Epithelial cell of proximal tubule (primary cell): Measurements from ENCODE around the gene E2F2. TPM values are rescaled to one million over a fixed set of nuclear protein-coding genes. Genes with fewer than 3 reads are reported as not detected.
"Not testable (repeated sequence)": the region's sequence is repeated elsewhere in the genome, so short reads cannot be mapped to it uniquely, and the experiment has no call there.

Source experiments
- DNase-seq: peaks from one replicate; pipeline ENCODE4 v3.0.0-alpha.2; 2011; ENCODE audit warnings: low read depth
- H3K4me3 ChIP-seq: 2 replicates; pipeline ENCODE4 v1.5.1; 2011; ENCODE audit warnings: low read depth, mild to moderate bottlenecking, low read length
- total RNA-seq: library from RNA; depleted of rRNA; stranded (reverse); fragments of >200 nt; gene quantifications from 2 replicates; pipeline ENCODE4 v1.2.3, GENCODE V29; 2015
- TF ChIP-seq, protein P1 (sequence below): conservative IDR thresholded peaks from 2 replicates; pipeline ENCODE4 v1.5.1; 2012; ENCODE audit warnings: low read depth, mild to moderate bottlenecking, low read length

E2F2 gene
- total RNA-seq, 1 donor from 2014 or later = 4.0 TPM

DNA sequence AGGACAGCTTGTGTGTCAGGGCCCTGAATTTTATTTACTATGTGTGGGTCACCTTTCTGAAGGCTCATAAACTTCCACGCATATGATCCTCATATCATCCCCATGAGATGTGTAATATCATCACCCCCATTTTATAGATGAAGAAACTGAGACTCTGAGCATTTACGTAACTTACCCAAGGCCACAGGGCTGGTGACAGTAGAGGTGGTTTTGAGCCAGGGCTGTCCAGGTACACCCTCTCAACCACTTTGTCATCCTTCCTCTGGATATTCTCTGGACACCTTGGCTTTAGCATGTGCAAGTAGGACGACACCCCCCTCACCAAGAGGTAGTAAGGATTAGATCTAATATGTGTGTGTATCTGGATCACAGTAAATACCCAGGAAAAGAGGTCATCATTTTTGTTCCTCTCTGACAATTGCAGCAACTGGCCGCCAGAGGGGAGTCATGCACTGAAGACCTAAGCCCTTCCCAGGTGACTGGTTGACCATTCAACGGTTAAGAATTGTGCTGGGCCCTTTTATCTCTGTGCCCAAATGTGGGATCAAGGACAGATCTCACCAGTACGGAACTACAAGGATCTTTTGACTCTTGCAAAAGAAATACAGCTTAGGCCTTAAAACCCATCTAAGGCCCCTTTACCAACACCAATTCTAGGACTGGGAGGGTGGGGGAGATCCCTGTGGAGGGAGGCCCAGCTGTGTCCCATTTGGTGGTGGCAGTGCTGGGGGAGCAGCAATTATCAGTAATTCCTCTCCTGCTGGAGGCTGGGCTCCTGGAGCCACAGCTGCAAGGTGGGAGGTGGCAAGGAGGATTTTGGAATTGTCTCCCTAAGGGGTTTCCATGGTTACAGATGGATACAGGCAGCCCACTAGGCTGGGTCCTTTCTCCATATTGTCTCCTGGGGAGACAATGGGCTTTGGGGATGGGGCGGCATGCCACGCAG, 13.7 kb upstream of the E2F2 start:
- H3K4me3 ChIP-seq = no peak overlapping the region
- DNase-seq = no peak
- TF ChIP-seq, protein P1, sequence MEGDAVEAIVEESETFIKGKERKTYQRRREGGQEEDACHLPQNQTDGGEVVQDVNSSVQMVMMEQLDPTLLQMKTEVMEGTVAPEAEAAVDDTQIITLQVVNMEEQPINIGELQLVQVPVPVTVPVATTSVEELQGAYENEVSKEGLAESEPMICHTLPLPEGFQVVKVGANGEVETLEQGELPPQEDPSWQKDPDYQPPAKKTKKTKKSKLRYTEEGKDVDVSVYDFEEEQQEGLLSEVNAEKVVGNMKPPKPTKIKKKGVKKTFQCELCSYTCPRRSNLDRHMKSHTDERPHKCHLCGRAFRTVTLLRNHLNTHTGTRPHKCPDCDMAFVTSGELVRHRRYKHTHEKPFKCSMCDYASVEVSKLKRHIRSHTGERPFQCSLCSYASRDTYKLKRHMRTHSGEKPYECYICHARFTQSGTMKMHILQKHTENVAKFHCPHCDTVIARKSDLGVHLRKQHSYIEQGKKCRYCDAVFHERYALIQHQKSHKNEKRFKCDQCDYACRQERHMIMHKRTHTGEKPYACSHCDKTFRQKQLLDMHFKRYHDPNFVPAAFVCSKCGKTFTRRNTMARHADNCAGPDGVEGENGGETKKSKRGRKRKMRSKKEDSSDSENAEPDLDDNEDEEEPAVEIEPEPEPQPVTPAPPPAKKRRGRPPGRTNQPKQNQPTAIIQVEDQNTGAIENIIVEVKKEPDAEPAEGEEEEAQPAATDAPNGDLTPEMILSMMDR = peak; percentile 95

DNA sequence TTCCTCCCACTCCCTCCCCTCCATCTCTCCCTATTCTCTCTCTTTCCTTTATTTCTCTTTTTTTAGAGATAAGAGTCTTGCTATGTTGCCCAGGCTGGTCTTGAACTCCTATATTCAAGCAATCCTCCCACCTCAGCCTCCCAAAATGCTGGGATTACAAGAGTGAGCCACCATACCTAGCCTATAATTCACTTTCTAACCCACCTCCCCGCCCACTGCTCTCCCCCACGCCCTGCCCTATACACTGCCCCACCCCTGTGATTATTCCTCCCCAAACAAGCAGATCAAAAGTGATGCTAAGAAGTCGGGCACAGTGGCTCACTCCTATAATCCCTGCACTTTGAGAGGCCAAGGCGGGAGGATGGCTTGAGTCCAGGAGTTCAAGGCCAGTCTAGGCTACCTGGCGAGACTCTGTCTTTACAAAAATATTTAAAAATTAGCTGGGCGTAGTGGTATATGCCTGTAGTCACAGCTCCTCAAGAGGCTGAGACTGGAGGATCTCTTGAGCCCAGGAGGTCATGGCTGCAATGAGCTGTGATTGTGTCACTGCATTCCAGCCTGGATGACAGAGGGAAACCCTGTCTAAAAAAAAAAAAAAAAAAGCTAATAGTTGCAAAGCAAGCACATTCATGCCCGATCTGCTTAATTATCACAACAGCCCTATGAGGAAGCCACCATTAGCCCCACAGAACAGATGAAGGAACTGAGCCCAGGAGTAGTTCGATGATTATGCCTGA, 12.8 kb upstream of the E2F2 start:
- no peak overlapping the region for H3K4me3 ChIP-seq
- TF ChIP-seq, protein P1 = no peak
- DNase-seq = no peak

DNA sequence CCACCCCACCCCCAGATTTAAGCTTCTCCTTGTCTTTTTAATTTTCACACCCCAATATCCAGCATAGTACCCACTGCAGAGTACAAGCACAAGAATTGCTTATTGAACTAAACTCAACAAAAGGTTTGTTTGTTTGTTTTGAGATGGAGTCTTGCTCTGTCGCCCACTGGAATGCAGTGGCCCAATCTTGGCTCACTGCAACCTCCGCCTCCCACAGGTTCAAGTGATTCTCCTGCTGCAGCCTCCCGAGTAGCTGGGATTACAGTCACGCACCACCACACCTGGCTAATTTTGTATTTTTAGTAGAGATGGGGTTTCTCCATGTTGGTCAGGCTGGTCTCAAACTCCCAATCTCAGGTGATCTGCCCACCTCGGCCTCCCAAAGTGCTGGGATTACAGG, 11.9 kb upstream of the E2F2 start:
- DNase-seq, H3K4me3 ChIP-seq: not testable (repeated sequence)

DNA sequence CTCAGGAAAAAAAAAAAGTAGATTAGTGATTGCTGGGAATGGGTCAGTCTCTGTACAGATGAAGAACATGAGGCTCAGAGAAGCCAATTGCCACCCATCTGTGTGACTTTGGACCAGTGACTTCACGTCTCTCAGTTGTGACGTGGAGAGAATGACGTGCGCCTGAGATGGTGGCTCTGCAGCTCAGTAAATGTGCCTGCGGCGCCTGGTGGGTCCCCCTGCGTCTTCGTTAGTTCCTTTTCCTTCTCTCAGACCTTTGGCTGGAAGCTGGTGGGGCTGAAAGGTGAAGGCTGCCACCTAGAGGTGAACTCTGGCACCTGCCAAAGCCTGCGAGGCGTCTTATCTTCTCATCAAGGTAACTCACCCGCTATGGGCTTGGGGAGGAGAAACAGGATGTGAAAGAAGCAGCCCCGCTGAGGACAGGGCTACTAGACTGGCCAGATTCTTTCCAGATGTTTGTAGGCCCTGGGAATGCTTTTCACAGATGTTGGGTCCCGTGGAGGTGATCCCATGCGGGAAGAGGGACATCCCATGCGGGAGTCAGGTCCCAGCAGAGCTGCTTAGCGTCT, 8.7 kb upstream of the E2F2 start:
- TF ChIP-seq, protein P1 = peak; percentile 98
- peak; percentile 50 for DNase-seq
- H3K4me3 ChIP-seq = peak overlapping the region; percentile 6

DNA sequence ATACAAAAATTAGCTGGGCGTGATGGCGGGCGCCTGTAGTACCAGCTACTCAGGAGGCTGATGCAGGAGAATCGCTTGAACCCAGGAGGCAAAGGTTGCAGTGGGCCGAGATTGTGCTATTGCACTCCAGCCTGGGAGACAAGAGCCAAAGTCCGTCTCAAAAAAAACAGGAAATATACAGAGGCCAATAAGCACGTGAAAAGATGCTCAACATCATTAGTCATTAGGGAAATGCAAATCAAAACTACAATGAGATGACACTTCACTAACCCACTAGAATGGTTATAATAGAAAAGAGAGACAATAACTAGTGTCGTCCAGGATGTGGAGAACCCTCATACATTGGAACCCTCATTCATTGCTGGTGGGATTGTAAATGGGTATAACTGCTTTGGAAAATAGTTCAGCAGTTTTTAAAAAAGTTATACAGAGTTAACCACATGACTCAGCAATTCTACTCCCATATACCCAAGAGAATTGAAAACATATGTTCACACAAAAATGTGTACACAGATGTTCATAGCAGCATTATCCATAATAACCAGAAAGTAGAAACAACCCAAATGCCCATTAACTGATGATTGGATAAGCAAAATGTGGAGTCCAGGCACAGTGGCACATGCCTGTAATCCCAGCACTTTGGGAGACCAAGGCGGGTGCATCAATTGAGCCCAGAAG, 6.4 kb upstream of the E2F2 start:
- no peak for DNase-seq
- TF ChIP-seq, protein P1 = no peak
- H3K4me3 ChIP-seq = no peak overlapping the region

DNA sequence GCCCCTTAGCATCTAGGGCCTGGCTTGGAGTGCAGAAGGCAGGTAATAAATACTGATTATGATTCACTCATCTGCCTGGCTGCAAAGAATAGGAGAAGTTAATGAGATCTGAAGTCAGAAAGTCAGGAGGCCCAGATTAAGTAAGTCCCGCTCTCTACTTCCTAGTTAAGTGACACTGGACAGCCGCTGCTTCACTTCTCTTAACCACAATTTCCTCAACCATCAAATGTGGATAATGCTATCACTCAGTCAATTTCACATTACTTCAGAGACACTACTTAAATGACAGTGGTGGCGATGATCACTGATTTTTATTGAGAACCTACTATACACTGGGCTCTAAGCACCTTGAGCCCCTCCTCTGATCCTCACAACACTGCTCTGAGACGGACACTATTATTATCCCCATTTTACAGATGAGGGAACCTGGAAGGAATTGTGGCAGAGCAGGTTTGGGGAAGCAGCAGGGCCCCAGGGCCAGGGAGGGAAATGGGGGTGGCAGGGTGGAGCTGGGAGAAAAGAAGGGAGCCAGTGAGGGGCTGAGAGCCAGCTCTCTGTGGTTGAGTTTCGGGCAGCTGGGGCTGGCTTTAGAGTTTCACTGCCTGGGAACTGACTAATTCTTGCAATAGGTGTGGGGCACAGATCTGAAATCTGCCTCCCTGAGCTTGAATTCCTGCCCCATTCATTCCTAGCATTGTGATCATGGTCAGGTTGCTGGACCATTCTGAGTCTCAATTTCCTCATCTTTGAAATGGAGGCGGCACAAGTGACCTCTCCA, 2.4 kb upstream of the E2F2 start:
- TF ChIP-seq, protein P1 = no peak
- DNase-seq = no peak
- H3K4me3 ChIP-seq = no peak overlapping the region
